ENCODE results near the gene EDEM3.
"Not testable (repeated sequence)": the region's sequence is repeated elsewhere in the genome, so short reads cannot be mapped to it uniquely, and the experiment has no call there.

Gene EDEM3

GRCh38 chr1:184769241-184769640 is 14.6 kb upstream of the EDEM3 start:
- DNase-seq = no peak

- no peak for DNase-seq
Observed at GRCh38 chr1:184768467-184768866, 13.8 kb upstream of the EDEM3 start.

GRCh38 chr1:184767591-184767990 is 12.9 kb upstream of the EDEM3 start:
- DNase-seq = no peak

GRCh38 chr1:184764483-184764882 is 9.8 kb upstream of the EDEM3 start:
- no peak for DNase-seq

GRCh38 chr1:184763520-184763919 is 8.9 kb upstream of the EDEM3 start:
- not testable (repeated sequence) for DNase-seq

- DNase-seq = no peak
Observed at GRCh38 chr1:184761969-184762485, 7.4 kb upstream of the EDEM3 start.

- no peak for DNase-seq
Observed at GRCh38 chr1:184759651-184760050, 5.0 kb upstream of the EDEM3 start.

- no peak for DNase-seq
Observed at GRCh38 chr1:184759112-184759511, 4.5 kb upstream of the EDEM3 start.

- no peak for DNase-seq
Observed at GRCh38 chr1:184757891-184758290, 3.2 kb upstream of the EDEM3 start.

GRCh38 chr1:184757406-184757805 is 2.7 kb upstream of the EDEM3 start:
- DNase-seq = no peak

GRCh38 chr1:184755226-184756065 is 788 bp upstream of the EDEM3 start:
- DNase-seq = peak; percentile 56

GRCh38 chr1:184753608-184754475 is 816 bp downstream of the EDEM3 start:
- DNase-seq = no peak

GRCh38 chr1:184753117-184753516 is 1.5 kb downstream of the EDEM3 start:
- no peak for DNase-seq

- DNase-seq = no peak
Observed at GRCh38 chr1:184752656-184753055, 2.0 kb downstream of the EDEM3 start.

- no peak for DNase-seq
Observed at GRCh38 chr1:184748740-184749139, 5.9 kb downstream of the EDEM3 start.

GRCh38 chr1:184747089-184747955 is 7.3 kb downstream of the EDEM3 start:
- DNase-seq = no peak

- no peak for DNase-seq
Observed at GRCh38 chr1:184745929-184746638, 8.6 kb downstream of the EDEM3 start.

GRCh38 chr1:184745110-184745509 is 9.5 kb downstream of the EDEM3 start:
- DNase-seq = no peak

- DNase-seq = no peak
Observed at GRCh38 chr1:184743062-184743756, 11.4 kb downstream of the EDEM3 start.

GRCh38 chr1:184740344-184740743 is 14.3 kb downstream of the EDEM3 start:
- DNase-seq = no peak

- DNase-seq = no peak
Observed at GRCh38 chr1:184739796-184740195, 14.9 kb downstream of the EDEM3 start.
